ENCODE results near the gene TMEFF2. TPM values are rescaled to one million over a fixed set of nuclear protein-coding genes. Genes with fewer than 3 reads are reported as not detected.

TMEFF2 gene
- total RNA-seq, 4 donors from 2014 or later, result 1.5 TPM; not detected in 3

DNA sequence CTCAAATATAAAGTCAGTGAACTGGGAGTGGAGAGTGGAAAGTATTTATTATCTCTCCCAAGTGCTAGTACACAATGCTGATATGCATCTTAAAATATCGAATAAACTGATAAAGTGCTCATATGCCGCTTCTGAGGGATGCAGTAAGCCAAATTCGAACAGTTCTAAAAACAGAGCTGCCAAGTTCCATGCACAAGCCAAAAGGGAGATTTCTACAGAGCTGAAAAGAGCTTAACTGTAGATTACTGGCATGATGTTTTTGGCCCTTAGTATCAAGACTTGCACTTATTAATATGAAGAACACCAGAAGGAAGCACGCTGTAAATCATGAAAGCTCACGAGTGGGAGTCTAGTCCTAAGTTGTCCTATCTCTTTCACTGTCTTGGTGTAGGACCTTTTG is 7.9 kb downstream of the TMEFF2 start:
- peaks cover 0 to under 1% of the 10 kb centered on the region in 2 donors for H3K27me3 ChIP-seq
- no peaks in the 10 kb centered on the region for H3K4me1 ChIP-seq
- H3K36me3 ChIP-seq, result no peaks in the 10 kb centered on the region
- H3K9me3 ChIP-seq, result no peaks in the 10 kb centered on the region
- no peak for DNase-seq
- H3K4me3 ChIP-seq, result no peak overlapping the region
- no peak for TF ChIP-seq POLR2A (IDR thresholded peaks at IDR 0.05)
- TF ChIP-seq, protein P1, sequence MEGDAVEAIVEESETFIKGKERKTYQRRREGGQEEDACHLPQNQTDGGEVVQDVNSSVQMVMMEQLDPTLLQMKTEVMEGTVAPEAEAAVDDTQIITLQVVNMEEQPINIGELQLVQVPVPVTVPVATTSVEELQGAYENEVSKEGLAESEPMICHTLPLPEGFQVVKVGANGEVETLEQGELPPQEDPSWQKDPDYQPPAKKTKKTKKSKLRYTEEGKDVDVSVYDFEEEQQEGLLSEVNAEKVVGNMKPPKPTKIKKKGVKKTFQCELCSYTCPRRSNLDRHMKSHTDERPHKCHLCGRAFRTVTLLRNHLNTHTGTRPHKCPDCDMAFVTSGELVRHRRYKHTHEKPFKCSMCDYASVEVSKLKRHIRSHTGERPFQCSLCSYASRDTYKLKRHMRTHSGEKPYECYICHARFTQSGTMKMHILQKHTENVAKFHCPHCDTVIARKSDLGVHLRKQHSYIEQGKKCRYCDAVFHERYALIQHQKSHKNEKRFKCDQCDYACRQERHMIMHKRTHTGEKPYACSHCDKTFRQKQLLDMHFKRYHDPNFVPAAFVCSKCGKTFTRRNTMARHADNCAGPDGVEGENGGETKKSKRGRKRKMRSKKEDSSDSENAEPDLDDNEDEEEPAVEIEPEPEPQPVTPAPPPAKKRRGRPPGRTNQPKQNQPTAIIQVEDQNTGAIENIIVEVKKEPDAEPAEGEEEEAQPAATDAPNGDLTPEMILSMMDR (IDR thresholded peaks at IDR 0.05), result no peak
- no peak overlapping the region for H3K27ac ChIP-seq
- intact Hi-C loops (cut with DNase I; ENCODE audit: low total_unique reads), result no loop called here

DNA sequence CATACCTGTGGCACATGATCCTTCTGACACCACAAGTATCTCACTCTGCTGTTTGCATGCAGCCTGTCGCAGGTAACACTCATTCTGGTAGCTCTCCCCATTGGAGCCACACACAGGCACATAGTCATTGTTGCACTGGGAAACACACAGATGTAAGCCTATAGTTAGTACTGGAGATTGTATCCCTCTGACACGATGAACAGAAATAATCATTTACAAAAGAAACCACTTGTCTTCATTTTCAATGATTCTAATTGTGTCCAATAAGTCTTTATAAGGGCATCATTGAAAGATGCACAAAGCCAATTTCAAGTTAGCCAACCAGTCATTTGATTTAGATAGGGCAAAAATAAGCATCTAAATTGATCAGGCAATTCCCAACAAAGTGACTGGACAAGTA is 10.4 kb downstream of the TMEFF2 start:
- H3K27me3 ChIP-seq, result no peaks in the 10 kb centered on the region
- no peaks in the 10 kb centered on the region for H3K36me3 ChIP-seq
- TF ChIP-seq, protein P1 (IDR thresholded peaks at IDR 0.05), result no peak
- no peak for TF ChIP-seq POLR2A (IDR thresholded peaks at IDR 0.05)
- no peak overlapping the region for H3K27ac ChIP-seq
- no peaks in the 10 kb centered on the region for H3K9me3 ChIP-seq
- intact Hi-C loops (cut with DNase I; ENCODE audit: low total_unique reads), result no loop called here
- H3K4me3 ChIP-seq, result no peak overlapping the region
- DNase-seq, result no peak
- H3K4me1 ChIP-seq, result no peaks in the 10 kb centered on the region

- DNase-seq, result no peak
- Histone ChIP-seq H3K36me3 (no peaks in the 10 kb centered on the region), H3K27me3 (peaks cover 0 to 5% of the 10 kb centered on the region in 2 donors), H3K4me1 (no peaks in the 10 kb centered on the region), H3K4me3 (no peak overlapping the region), H3K9me3 (no peaks in the 10 kb centered on the region), H3K27ac (no peak overlapping the region)
- TF ChIP-seq POLR2A (IDR thresholded peaks at IDR 0.05), result no peak
- TF ChIP-seq, protein P1 (IDR thresholded peaks at IDR 0.05), result no peak
- intact Hi-C loops (cut with DNase I; ENCODE audit: low total_unique reads), result no loop called here
Measured at GRCh38 chr2:192183296-192183695, 11.4 kb downstream of the TMEFF2 start.

DNA sequence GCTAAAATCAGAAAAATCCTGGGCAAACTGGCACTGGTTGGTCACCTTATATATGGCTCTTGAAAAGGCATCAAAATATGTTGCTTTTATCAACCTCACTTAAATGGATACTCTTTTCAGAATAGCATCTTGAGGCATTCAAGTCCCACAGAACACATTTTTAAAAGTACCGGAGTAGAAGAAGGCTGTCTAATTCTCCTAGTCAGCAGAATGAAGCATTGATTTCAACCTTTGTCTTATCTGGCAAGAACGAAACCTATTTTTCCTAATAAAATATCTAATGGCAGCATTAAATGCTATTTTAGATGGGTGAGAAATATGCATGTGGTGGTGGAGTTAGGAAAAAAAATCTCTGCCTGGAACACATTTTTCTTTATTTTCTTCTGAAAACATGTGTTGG is 27.8 kb downstream of the TMEFF2 start:
- no peak for DNase-seq
- Histone ChIP-seq H3K4me1 (no peaks in the 10 kb centered on the region), H3K9me3 (no peaks in the 10 kb centered on the region), H3K4me3 (no peak overlapping the region), H3K27ac (no peak overlapping the region), H3K27me3 (no peaks in the 10 kb centered on the region), H3K36me3 (no peaks in the 10 kb centered on the region)
- intact Hi-C loops (cut with DNase I; ENCODE audit: low total_unique reads), result no loop called here
- TF ChIP-seq, protein P1 (IDR thresholded peaks at IDR 0.05), result no peak
- no peak for TF ChIP-seq POLR2A (IDR thresholded peaks at IDR 0.05)

GRCh38 chr2:192165842-192166241 is 28.9 kb downstream of the TMEFF2 start:
- intact Hi-C loops (cut with DNase I; ENCODE audit: low total_unique reads), result no loop called here
- no peaks in the 10 kb centered on the region for H3K9me3 ChIP-seq
- H3K27ac ChIP-seq, result no peak overlapping the region
- no peaks in the 10 kb centered on the region for H3K4me1 ChIP-seq
- H3K36me3 ChIP-seq, result no peaks in the 10 kb centered on the region
- no peak for DNase-seq
- no peaks in the 10 kb centered on the region for H3K27me3 ChIP-seq
- TF ChIP-seq POLR2A (IDR thresholded peaks at IDR 0.05), result no peak
- TF ChIP-seq, protein P1 (IDR thresholded peaks at IDR 0.05), result no peak
- no peak overlapping the region for H3K4me3 ChIP-seq
